Neural cell (in vitro differentiated cells): Measurements from ENCODE around the gene CTDSP2. TPM values are rescaled to one million over a fixed set of nuclear protein-coding genes. Genes with fewer than 3 reads are reported as not detected.

Source experiments
- H2AFZ ChIP-seq: fragments of 200-600, 300-800 bp; sonication (generic), shearing (Covaris generic); 2 replicates; pipeline ENCODE4 v1.6.0; 2014; ENCODE audit warnings: low read depth, mild to moderate bottlenecking, antibody characterized with exemption, low read length, moderate library complexity
- H3F3A ChIP-seq: fragments of 200-600 bp; shearing (Covaris generic); 2 replicates; pipeline ENCODE4 v1.6.1; 2016; ENCODE audit warnings: mild to moderate bottlenecking, moderate library complexity, mixed read lengths, antibody characterized with exemption, low read length; ENCODE audit not compliant: insufficient read depth, poor library complexity, severe bottlenecking
- H3K27ac ChIP-seq: fragments of 200-600, 300-800 bp; sonication (generic), shearing (Covaris generic); 2 replicates; pipeline ENCODE4 v1.5.1; 2014; ENCODE audit warnings: mild to moderate bottlenecking, low read length, moderate library complexity
- H3K27me3 ChIP-seq: fragments of 300-800, 200-600 bp; sonication (generic), shearing (Covaris generic); 2 replicates; pipeline ENCODE4 v1.6.0; 2014; ENCODE audit warnings: mild to moderate bottlenecking, low read depth, low read length, moderate library complexity; ENCODE audit not compliant: insufficient read depth
- H3K36me3 ChIP-seq: fragments of 300-800, 200-600 bp; sonication (generic), shearing (Covaris generic); 2 replicates; pipeline ENCODE4 v1.5.1; 2014; ENCODE audit warnings: mild to moderate bottlenecking, antibody characterized with exemption, low read length, moderate library complexity; ENCODE audit not compliant: insufficient read depth
- H3K4me2 ChIP-seq: fragments of 300-800, 200-600 bp; sonication (generic), shearing (Covaris generic); 2 replicates; pipeline ENCODE4 v1.6.0; 2014; ENCODE audit warnings: mild to moderate bottlenecking, low read length
- H3K4me3 ChIP-seq: fragments of 300-800, 200-600 bp; sonication (generic), shearing (Covaris generic); 2 replicates; pipeline ENCODE4 v1.5.1; 2014; ENCODE audit warnings: mild to moderate bottlenecking, low read length, moderate library complexity
- H3K79me2 ChIP-seq: fragments of 200-600 bp; shearing (Covaris generic); replicated peaks from 2 replicates; pipeline ENCODE4 v1.6.0; 2014; ENCODE audit warnings: mild to moderate bottlenecking, low read length, moderate library complexity; ENCODE audit not compliant: insufficient read depth
- H3K9ac ChIP-seq: fragments of 300-800, 200-600 bp; sonication (generic), shearing (Covaris generic); 2 replicates; pipeline ENCODE4 v1.6.1; 2016; ENCODE audit warnings: mild to moderate bottlenecking, low read length, mixed read lengths
- H3K9me2 ChIP-seq: fragments of 200-600 bp; shearing (Covaris generic); 2 replicates; pipeline ENCODE4 v1.6.1; 2016; ENCODE audit warnings: mild to moderate bottlenecking, low read length, mixed read lengths; ENCODE audit not compliant: insufficient read depth
- H3K9me3 ChIP-seq: fragments of 200-600, 300-800 bp; sonication (generic), shearing (Covaris generic); 2 replicates; pipeline ENCODE4 v1.6.1; 2016; ENCODE audit warnings: mild to moderate bottlenecking, mixed run types, low read length, moderate library complexity, mixed read lengths
- H4K20me1 ChIP-seq: fragments of 200-600 bp; shearing (Covaris generic); 2 replicates; pipeline ENCODE4 v1.6.1; 2016; ENCODE audit warnings: mild to moderate bottlenecking, mixed run types; ENCODE audit not compliant: insufficient read depth
- EP300 ChIP-seq: fragments of 450-650 bp; conservative IDR thresholded peaks from 2 replicates; pipeline ENCODE4 v1.6.1; 2014; ENCODE audit warnings: antibody characterized with exemption, mild to moderate bottlenecking, moderate library complexity; ENCODE audit not compliant: poor library complexity, severe bottlenecking
- EZH2 ChIP-seq: fragments of 200-600, 300-800 bp; shearing (Covaris generic), sonication (generic); IDR thresholded peaks from 2 replicates; pipeline ENCODE4 v1.6.1; 2014; ENCODE audit warnings: antibody characterized with exemption, low read length, borderline replicate concordance, mild to moderate bottlenecking; ENCODE audit not compliant: insufficient read depth, poor library complexity, severe bottlenecking
- MXI1 ChIP-seq: fragments of 450-650 bp; conservative IDR thresholded peaks from 2 replicates; pipeline ENCODE4 v1.6.1; 2014; ENCODE audit warnings: antibody characterized with exemption, mild to moderate bottlenecking; ENCODE audit not compliant: poor library complexity, severe bottlenecking
- POLR2AphosphoS5 ChIP-seq: IDR thresholded peaks from 2 replicates; pipeline ENCODE4 v1.6.1; 2012
- RAD21 ChIP-seq: fragments of 450-650 bp; conservative IDR thresholded peaks from 2 replicates; pipeline ENCODE4 v1.6.1; 2014; ENCODE audit warnings: antibody characterized with exemption, mild to moderate bottlenecking, moderate library complexity
- SMC3 ChIP-seq: fragments of 450-650 bp; conservative IDR thresholded peaks from 2 replicates; pipeline ENCODE4 v1.6.1; 2014; ENCODE audit warnings: antibody characterized with exemption, mild to moderate bottlenecking, moderate library complexity; ENCODE audit not compliant: poor library complexity
- TAF1 ChIP-seq: IDR thresholded peaks from 2 replicates; pipeline ENCODE4 v1.6.1; 2012; ENCODE audit warnings: low read depth
- polyA plus RNA-seq: library from polyadenylated mRNA; depleted of rRNA; stranded (reverse); fragments of >200 nt; gene quantifications from 2 replicates; pipeline ENCODE4 v1.2.3, GENCODE V29; 2014
- TF ChIP-seq, protein P1 (sequence below): fragments of 450-650 bp; IDR thresholded peaks from 2 replicates; pipeline ENCODE4 v1.5.1; 2014; ENCODE audit warnings: antibody characterized with exemption, mild to moderate bottlenecking, moderate library complexity; ENCODE audit not compliant: poor library complexity, severe bottlenecking
- TF ChIP-seq, protein P2 (sequence below): IDR thresholded peaks from 2 replicates; pipeline ENCODE4 v1.6.1; 2012; ENCODE audit warnings: borderline replicate concordance

The CTDSP2 gene
- polyA plus RNA-seq, 1 donor from 2014 or later, result 23.6 TPM

DNA sequence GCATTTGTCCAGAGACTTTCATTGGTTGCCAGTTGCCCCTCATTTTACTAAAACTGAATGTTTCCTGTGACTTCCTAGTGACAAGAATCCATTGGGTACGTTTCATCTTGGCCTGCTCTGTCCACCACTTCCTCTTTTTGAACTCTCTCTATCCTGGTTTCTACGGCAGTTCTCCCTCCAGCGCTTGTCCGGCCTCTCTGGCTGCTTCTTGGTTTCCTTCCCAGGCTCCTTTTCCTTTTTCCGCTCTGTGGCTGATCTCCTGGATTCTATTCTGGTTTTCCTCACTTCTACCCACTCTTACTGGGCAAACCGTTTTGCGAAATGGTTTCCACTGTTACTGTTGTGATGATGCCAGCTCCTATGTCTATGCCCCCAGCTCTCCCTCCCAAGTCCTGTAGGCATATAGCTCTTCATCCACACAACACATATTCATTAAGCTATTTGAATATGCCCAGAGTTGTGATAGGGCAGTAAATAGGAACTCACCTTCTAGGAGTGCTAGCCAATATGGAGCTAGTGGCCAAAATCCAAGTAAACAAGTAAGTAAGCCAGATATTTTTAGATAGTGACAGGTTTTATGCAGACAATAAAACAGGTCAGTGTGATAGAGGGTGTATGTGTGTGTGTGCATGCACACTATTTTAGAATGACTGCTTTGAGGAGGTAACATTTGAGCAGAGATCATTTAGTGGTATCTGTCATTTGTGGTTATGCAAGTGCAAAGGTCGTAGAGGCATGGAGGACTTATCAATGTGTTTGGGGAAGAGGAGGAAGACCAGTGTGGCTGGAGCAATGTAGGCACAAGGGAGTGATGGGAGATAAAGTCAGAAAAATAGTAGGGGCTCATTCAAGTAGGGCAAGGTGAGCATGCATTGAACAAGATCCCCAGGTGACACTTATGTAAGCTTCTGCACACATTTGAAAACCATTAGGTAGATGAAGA lies 27.9 kb upstream of the CTDSP2 start (continued):
- TF ChIP-seq RAD21 (no peak), EZH2 (no peak)

DNA sequence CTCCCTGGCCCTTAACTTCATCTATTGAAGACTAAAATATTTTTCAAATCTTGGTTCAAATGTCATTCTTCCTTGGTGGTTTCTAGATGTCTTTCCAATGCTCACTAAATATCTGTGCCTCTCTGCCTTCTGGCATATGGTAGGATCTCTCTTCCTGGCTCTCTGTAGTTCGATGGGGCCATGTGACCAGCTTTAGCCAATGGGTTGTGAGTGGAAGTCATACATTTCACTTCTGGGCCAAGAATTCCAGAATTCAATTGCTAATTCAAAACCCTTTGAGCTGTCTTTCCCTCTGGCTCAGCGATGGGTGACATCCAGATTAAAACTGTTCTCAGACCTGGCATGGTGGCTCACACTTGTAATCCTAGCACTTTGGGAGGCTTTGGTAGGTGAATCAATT lies 25.8 kb upstream of the CTDSP2 start:
- TF ChIP-seq, protein P1, sequence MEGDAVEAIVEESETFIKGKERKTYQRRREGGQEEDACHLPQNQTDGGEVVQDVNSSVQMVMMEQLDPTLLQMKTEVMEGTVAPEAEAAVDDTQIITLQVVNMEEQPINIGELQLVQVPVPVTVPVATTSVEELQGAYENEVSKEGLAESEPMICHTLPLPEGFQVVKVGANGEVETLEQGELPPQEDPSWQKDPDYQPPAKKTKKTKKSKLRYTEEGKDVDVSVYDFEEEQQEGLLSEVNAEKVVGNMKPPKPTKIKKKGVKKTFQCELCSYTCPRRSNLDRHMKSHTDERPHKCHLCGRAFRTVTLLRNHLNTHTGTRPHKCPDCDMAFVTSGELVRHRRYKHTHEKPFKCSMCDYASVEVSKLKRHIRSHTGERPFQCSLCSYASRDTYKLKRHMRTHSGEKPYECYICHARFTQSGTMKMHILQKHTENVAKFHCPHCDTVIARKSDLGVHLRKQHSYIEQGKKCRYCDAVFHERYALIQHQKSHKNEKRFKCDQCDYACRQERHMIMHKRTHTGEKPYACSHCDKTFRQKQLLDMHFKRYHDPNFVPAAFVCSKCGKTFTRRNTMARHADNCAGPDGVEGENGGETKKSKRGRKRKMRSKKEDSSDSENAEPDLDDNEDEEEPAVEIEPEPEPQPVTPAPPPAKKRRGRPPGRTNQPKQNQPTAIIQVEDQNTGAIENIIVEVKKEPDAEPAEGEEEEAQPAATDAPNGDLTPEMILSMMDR, result no peak
- no peak for TF ChIP-seq TAF1
- TF ChIP-seq, protein P2, sequence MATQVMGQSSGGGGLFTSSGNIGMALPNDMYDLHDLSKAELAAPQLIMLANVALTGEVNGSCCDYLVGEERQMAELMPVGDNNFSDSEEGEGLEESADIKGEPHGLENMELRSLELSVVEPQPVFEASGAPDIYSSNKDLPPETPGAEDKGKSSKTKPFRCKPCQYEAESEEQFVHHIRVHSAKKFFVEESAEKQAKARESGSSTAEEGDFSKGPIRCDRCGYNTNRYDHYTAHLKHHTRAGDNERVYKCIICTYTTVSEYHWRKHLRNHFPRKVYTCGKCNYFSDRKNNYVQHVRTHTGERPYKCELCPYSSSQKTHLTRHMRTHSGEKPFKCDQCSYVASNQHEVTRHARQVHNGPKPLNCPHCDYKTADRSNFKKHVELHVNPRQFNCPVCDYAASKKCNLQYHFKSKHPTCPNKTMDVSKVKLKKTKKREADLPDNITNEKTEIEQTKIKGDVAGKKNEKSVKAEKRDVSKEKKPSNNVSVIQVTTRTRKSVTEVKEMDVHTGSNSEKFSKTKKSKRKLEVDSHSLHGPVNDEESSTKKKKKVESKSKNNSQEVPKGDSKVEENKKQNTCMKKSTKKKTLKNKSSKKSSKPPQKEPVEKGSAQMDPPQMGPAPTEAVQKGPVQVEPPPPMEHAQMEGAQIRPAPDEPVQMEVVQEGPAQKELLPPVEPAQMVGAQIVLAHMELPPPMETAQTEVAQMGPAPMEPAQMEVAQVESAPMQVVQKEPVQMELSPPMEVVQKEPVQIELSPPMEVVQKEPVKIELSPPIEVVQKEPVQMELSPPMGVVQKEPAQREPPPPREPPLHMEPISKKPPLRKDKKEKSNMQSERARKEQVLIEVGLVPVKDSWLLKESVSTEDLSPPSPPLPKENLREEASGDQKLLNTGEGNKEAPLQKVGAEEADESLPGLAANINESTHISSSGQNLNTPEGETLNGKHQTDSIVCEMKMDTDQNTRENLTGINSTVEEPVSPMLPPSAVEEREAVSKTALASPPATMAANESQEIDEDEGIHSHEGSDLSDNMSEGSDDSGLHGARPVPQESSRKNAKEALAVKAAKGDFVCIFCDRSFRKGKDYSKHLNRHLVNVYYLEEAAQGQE, result no peak
- no peak for TF ChIP-seq MXI1
- no peak for TF ChIP-seq RAD21
- TF ChIP-seq EP300, result no peak
- TF ChIP-seq EZH2, result no peak
- TF ChIP-seq SMC3, result no peak
- TF ChIP-seq POLR2AphosphoS5, result no peak
- Histone ChIP-seq H3K27ac (no peak overlapping the region), H3K9ac (no peak overlapping the region), H3K4me2 (no peak overlapping the region), H3K4me3 (no peak overlapping the region), H2AFZ (no peak overlapping the region), H3F3A (no peaks in the 10 kb centered on the region), H3K27me3 (no peaks in the 10 kb centered on the region), H3K36me3 (no peaks in the 10 kb centered on the region), H3K9me2 (no peaks in the 10 kb centered on the region), H3K79me2 (no peaks in the 10 kb centered on the region), H3K9me3 (no peaks in the 10 kb centered on the region), H4K20me1 (no peaks in the 10 kb centered on the region)

DNA sequence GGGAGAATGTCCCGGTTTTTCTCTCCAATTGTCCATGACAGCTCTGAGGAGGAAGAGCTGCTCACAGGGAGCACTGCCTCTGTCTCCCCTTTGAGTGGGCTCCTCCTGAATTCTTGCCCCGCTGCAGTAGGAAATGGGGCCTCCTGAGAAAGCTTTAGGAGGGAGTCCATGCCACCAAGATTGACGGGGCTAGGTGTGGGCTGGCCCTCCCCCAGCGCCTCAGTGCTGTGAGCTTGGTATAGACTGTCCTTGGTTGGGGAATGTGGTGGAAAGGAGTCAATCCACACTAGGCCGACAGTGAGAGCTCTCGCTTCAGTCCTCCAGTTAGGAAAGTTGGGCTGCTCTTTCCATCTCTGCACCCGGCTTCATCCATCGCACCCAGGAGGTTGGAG lies 23.4 kb upstream of the CTDSP2 start:
- no peaks in the 10 kb centered on the region for H3K9me2 ChIP-seq
- peaks cover 3% of the 10 kb centered on the region for H3K27me3 ChIP-seq
- no peak overlapping the region for H3K27ac ChIP-seq
- no peak overlapping the region for H3K4me3 ChIP-seq
- H3K36me3 ChIP-seq, result no peaks in the 10 kb centered on the region
- H3K9me3 ChIP-seq, result no peaks in the 10 kb centered on the region
- H3K79me2 ChIP-seq, result no peaks in the 10 kb centered on the region
- H4K20me1 ChIP-seq, result no peaks in the 10 kb centered on the region
- H2AFZ ChIP-seq, result no peak overlapping the region
- TF ChIP-seq, protein P2, result no peak
- no peak for TF ChIP-seq MXI1
- TF ChIP-seq, protein P1, result no peak
- no peak for TF ChIP-seq POLR2AphosphoS5
- TF ChIP-seq EP300, result no peak
- no peak overlapping the region for H3K4me2 ChIP-seq
- no peaks in the 10 kb centered on the region for H3F3A ChIP-seq
- no peak overlapping the region for H3K9ac ChIP-seq
